GOT3 (cell line): ENCODE data around the gene CEP128.

Experiments used
- DNase-seq: peaks from one replicate; lab custom pipeline; 2025; ENCODE audit warnings: mixed read lengths; lab: John Stamatoyannopoulos, UW

Gene CEP128

GRCh38 chr14:80941241-80942185, at the start of gene CEP128:
TSS of gene CEP128 (minus strand) at chr14:80941738.
- DNase-seq: peak; percentile 53

GRCh38 chr14:80988735-80989429, 47.3 kb upstream of the CEP128 start:
- DNase-seq: no peak

GRCh38 chr14:80988192-80988591, 46.7 kb upstream of the CEP128 start:
- DNase-seq: no peak

- no peak for DNase-seq
Measured at GRCh38 chr14:80987235-80988032, 45.9 kb upstream of the CEP128 start.

- no peak for DNase-seq
Measured at GRCh38 chr14:80982711-80983110, 41.2 kb upstream of the CEP128 start.

GRCh38 chr14:80981673-80982072, 40.1 kb upstream of the CEP128 start:
- no peak for DNase-seq

- DNase-seq: no peak
Measured at GRCh38 chr14:80981156-80981555, 39.6 kb upstream of the CEP128 start.

GRCh38 chr14:80979951-80980350, 38.4 kb upstream of the CEP128 start:
- no peak for DNase-seq

- DNase-seq: no peak
Measured at GRCh38 chr14:80978403-80978802, 36.9 kb upstream of the CEP128 start.

GRCh38 chr14:80977221-80977620, 35.7 kb upstream of the CEP128 start:
- no peak for DNase-seq

GRCh38 chr14:80974679-80975078, 33.1 kb upstream of the CEP128 start:
- DNase-seq: no peak

GRCh38 chr14:80973931-80974641, 32.5 kb upstream of the CEP128 start:
- no peak for DNase-seq

GRCh38 chr14:80965037-80965436, 23.5 kb upstream of the CEP128 start:
- DNase-seq: no peak

GRCh38 chr14:80959496-80959895, 18.0 kb upstream of the CEP128 start:
- no peak for DNase-seq

- no peak for DNase-seq
Measured at GRCh38 chr14:80958939-80959338, 17.4 kb upstream of the CEP128 start.

- no peak for DNase-seq
Measured at GRCh38 chr14:80958226-80958625, 16.7 kb upstream of the CEP128 start.

GRCh38 chr14:80957613-80958012, 16.1 kb upstream of the CEP128 start:
- no peak for DNase-seq

- no peak for DNase-seq
Measured at GRCh38 chr14:80956922-80957321, 15.4 kb upstream of the CEP128 start.

GRCh38 chr14:80956102-80956501, 14.6 kb upstream of the CEP128 start:
- no peak for DNase-seq

- no peak for DNase-seq
Measured at GRCh38 chr14:80955416-80955941, 13.9 kb upstream of the CEP128 start, which contains the start of gene TSHR. TSS of gene TSHR (plus strand) at chr14:80955621. CDS start at chr14:80955681, 60 bp downstream.

GRCh38 chr14:80954687-80955299, 13.3 kb upstream of the CEP128 start:
- peak; percentile 39 for DNase-seq
